MCF 10A (cell line): ENCODE measurements around the gene AKAP11. TPM values are rescaled to one million over a fixed set of nuclear protein-coding genes. Genes with fewer than 3 reads are reported as not detected.

ENCODE experiments used
- BruUV-seq: library from RNA; stranded (reverse); fragments of 400-500 nt; replicated peaks from 2 replicates; lab custom pipeline; 2021; lab: Mats Ljungman, UMichigan
- CTCF ChIA-PET: fragments of 300-600 bp; sonication (Branson Sonifier 250); formaldehyde crosslinking; extraction: SDS; loops from one replicate; lab custom pipeline; 2021; ENCODE audit warnings: antibody characterized with exemption, inconsistent platforms; lab: Yijun Ruan, JAX
- POLR2A ChIA-PET: fragments of 300-600, 350-650 bp; sonication (Branson Sonifier 250); formaldehyde crosslinking; extraction: SDS; loops from one replicate; lab custom pipeline; 2020; ENCODE audit warnings: antibody characterized with exemption, inconsistent platforms; lab: Yijun Ruan, JAX
- DNase-seq: peaks from one replicate; pipeline ENCODE4 v3.0.0-alpha.2; 2018; ENCODE audit not compliant: unreplicated experiment
- H3K27ac Mint-ChIP-seq: one replicate; pipeline ENCODE4 v1.8.0; 2022; ENCODE audit warnings: mild to moderate bottlenecking, low read depth, mixed read lengths; ENCODE audit not compliant: unreplicated experiment
- H3K27me3 Mint-ChIP-seq: one replicate; pipeline ENCODE4 v1.8.0; 2022; ENCODE audit warnings: mixed read lengths; ENCODE audit not compliant: insufficient read depth, unreplicated experiment
- H3K36me3 Mint-ChIP-seq: one replicate; pipeline ENCODE4 v1.8.0; 2022; ENCODE audit warnings: mild to moderate bottlenecking, moderate library complexity, mixed read lengths; ENCODE audit not compliant: insufficient read depth, unreplicated experiment
- H3K4me1 Mint-ChIP-seq: one replicate; pipeline ENCODE4 v1.8.0; 2022; ENCODE audit warnings: mixed read lengths; ENCODE audit not compliant: insufficient read depth, unreplicated experiment
- H3K4me3 Mint-ChIP-seq: one replicate; pipeline ENCODE4 v1.8.0; 2022; ENCODE audit warnings: mild to moderate bottlenecking, moderate library complexity, mixed read lengths; ENCODE audit not compliant: unreplicated experiment
- H3K9me3 Mint-ChIP-seq: one replicate; pipeline ENCODE4 v1.8.0; 2022; ENCODE audit warnings: mixed read lengths; ENCODE audit not compliant: unreplicated experiment
- CTCF ChIP-seq: fragments of 200-600 bp; IDR thresholded peaks from one replicate; pipeline ENCODE4 v1.8.0; 2022; ENCODE audit warnings: antibody characterized with exemption, mild to moderate bottlenecking; ENCODE audit not compliant: unreplicated experiment
- intact Hi-C: fragments of 100-400 bp; cut with micrococcal nuclease; formaldehyde crosslinking; loops from 2 replicates; pipeline ENCODE4 v1.14.1; 2022
- total RNA-seq: library from RNA; stranded (reverse); gene quantifications from 2 replicates; pipeline ENCODE4 v1.2.3, GENCODE V29; 2022

AKAP11 gene
- total RNA-seq, 1 experiment from 2014 or later: 24.7 TPM

DNA sequence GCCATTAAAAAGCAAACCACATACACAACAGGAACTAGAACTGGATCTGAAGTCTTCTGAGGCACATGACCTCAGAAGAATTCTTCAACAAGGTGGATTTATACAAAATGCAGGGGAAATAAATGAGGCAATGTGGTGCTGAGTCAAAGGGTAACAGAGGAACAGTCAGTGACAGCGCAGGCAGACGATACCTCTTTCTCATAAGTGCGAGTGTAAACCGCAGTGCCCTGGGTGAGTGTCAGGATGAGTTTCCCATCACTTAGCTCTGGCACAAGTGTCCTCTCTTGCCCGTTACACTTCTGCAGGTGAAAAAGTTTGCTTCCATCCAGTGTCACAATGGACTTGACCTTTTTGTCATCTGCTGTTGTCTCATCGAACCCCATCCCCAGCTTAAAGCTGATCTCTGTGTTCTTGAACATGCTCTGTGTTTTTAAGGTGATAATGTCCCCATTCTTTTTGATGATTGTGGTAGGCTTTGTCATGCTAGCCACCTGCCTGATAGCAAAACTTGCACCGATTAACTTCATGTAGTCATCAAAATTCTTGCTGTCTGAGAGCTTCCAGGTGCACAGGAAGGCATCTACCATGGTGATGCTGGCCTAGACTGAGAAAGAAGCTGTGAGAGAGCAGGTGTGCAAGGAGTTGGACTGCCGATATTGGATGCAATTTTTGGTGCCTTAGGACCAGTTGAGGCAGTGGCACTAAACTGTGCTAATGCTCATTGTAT lies 97.3 kb downstream of the AKAP11 start:
- no peak for TF ChIP-seq CTCF
- H3K27me3 Mint-ChIP-seq: no peaks in the 10 kb centered on the region
- DNase-seq: no peak
- no TSS peak for BruUV-seq
- H3K9me3 Mint-ChIP-seq: no peaks in the 10 kb centered on the region
- H3K36me3 Mint-ChIP-seq: no peaks in the 10 kb centered on the region
- H3K4me1 Mint-ChIP-seq: peaks cover 9% of the 10 kb centered on the region
- H3K27ac Mint-ChIP-seq: no peak overlapping the region
- H3K4me3 Mint-ChIP-seq: no peak overlapping the region
- ChIA-PET POLR2A (no interaction called here), CTCF (no interaction called here)
- intact Hi-C loops: no loop called here

- no peak for DNase-seq
- TF ChIP-seq CTCF: no peak
- intact Hi-C loops: no loop called here
- H3K4me3 Mint-ChIP-seq: no peak overlapping the region
- H3K9me3 Mint-ChIP-seq: no peaks in the 10 kb centered on the region
- H3K27ac Mint-ChIP-seq: no peak overlapping the region
- no peaks in the 10 kb centered on the region for H3K27me3 Mint-ChIP-seq
- peaks cover 1% of the 10 kb centered on the region for H3K4me1 Mint-ChIP-seq
- H3K36me3 Mint-ChIP-seq: no peaks in the 10 kb centered on the region
- ChIA-PET CTCF (no interaction called here), POLR2A (no interaction called here)
- no TSS peak for BruUV-seq
Measured at GRCh38 chr13:42370229-42370628, 98.3 kb downstream of the AKAP11 start.

Other genes with a start within 250 kb of the AKAP11 start
- 18.4 and 22.3 TPM in 2 replicates for gene DGKH, start 223.5 kb upstream of the AKAP11 start, total RNA-seq